GM19193 (cell line): ENCODE results near the gene GABARAP.

ENCODE experiments used
- POLR2A ChIP-seq: IDR thresholded peaks from 4 replicates; pipeline ENCODE4 v1.6.1; 2011; ENCODE audit not compliant: insufficient read depth, insufficient read length; ENCODE audit errors: extremely low read depth

GABARAP gene

DNA sequence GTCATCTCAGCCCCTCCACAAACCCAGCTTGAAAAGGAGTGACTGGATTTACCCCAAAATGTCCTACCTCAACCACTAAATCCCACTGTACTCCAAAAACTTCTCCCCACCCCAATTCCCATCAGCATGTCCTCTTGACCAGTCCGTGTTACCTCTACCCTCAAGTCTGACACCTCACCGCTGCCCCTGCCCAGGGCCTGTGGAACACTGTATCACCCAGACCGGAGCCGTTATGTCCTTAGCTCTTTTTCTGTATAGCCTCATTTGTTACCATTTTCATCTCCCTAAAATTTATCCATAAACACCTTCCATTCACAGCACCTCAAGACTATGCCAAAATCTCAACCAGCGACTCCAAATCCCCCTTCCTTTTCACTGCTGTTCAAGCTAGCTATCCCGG is 5.4 kb downstream of the GABARAP start:
- TF ChIP-seq POLR2A, result no peak

- no peak for TF ChIP-seq POLR2A
These were observed 6.3 kb downstream of the GABARAP start for GRCh38 chr17:7235693-7236665.

DNA sequence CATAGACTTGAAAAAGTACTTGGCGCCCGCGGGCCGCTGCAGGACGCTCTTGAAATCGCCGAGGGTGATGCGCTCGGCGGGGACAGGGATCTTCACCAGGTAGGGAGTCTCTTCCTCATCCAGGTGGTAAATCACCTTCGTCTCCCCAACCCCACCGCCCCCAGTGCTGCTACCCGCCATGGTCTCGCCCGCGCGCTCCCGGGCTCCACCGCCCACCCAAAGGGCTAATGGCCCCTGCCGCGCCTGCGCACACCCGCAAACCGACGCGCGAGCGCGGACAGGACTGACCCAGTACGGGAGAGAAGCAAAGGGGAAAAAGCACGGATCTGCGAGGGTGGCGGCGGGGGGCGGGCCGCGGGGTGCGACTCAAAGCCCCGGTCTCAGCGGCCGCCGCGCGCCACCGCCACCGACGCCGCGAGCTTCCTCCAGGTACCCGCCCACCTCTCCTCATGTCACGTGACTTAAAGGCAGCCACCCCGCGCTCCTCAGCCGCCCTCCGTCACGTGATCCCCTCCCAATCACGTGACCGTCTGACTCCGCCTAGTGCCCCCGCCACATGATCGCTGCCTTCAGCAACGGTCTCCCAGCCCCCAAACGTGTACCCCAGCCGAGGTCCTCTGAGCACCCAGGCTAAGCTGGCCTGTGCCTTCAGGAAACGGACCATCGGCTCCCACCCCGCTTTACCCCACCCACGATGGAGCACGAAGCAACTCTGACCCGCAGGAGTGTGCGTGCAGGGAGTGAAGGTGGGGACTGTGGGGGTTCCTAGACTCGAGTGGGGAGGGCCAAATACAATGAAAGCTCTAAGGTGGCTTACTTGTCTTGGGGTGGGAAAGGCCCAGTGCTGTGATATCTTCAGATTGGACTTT is 7.9 kb downstream of the GABARAP start, which contains the start of gene DVL2:
TSS of gene DVL2 (minus strand) at position 435 of the 869 bp plus-strand sequence. CDS start at position 180, 255 bp downstream.
- TF ChIP-seq POLR2A, result peak; percentile 77

DNA sequence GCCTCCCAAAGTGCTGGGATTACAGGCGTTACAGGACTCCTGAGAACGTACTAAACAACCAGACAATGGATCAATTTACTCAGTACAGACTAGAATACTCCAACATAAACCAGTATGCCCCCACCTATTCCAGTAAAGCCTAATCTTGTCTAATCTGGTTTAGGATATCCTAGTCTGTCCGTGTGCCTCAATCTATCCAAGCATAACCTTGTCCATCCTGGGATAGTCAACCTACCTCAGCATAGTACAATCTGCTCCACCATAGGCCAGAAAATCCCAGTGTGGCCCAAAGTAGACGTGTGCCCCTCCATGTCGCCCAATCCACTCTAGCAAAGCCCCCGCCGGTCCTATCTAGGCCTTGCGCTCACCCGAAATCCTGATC is 8.6 kb downstream of the GABARAP start:
- TF ChIP-seq POLR2A, result no peak

- no peak for TF ChIP-seq POLR2A
These were observed 10.1 kb downstream of the GABARAP start for GRCh38 chr17:7232114-7232513.

- no peak for TF ChIP-seq POLR2A
These were observed 12.7 kb downstream of the GABARAP start for GRCh38 chr17:7229504-7229903.

- TF ChIP-seq POLR2A, result no peak
These were observed 13.3 kb downstream of the GABARAP start for GRCh38 chr17:7228920-7229319.

DNA sequence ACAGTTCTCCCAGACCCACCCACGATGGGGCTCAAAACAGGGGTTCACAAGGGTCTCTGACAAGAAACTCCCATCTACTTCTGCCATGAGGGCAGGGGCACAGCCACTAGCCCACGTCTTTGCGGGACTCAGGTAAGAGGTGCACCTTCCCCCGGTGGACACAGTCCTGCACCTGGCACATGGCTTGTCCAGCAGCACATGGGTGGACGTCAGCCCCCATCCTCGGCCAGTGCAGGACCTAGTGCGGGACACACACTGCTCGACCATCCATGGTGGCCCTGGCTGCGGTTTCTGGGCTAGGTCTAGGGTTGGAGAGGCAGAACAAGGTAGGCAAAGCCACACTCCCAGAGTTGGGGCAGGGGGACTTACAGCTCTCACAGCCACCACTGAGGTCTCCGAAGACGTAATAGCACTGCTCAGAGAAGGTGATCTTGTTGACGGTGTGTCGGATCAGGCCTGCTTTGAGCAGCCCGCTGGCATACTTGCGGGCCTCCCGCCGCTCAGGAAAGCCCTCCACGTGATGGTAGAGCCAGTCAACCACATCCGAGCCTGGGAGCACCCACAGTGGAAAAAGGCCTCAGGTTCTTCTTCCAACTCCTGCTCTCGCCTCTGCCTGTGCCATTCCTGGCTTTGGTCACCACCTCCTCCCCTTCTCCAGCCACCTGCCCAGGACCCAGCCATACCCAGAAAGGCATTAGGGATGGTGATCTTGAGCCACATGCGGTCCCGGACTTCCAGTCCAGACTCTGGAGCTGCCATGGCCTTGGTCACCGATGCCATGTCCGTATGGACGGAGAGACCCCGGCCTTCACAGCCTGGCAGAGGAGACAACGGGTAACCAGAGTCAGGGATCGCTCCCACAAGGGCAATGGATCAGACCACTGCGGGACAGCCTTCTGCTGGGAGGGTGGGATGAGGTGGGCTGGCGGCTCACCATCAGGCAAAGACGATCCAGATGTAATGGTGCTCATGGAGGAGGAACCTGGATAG is 15.2 kb downstream of the GABARAP start:
- no peak for TF ChIP-seq POLR2A

DNA sequence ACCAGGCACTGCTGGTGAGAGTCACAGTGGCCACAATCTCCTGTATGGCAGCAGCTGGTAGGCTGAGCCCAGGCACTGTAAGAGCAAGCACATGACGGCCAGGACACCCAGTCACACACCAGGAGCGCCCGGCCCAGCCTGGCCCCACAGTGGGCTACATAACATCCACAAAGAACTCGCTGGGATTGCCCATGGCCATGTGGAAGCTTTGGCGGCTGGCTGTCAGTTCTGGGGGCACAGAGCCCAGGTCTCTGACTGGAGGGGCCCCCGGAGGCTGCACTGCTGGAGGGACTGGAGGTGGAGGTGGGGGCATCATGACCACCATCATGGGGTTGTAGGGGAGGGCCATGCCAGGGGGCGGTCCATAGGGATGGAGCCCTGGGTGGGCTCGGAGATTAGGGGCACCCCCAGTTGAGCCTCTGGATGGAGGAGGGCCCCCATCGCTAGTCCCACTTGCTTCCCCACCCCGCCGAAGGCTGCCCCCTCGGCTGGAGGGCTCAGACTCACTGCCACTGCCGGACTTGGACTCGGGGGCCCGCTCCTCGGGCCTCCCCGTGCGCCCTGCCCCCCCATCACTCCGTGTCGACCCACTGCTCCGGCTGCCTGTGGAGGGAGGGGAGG is 16.4 kb downstream of the GABARAP start:
- TF ChIP-seq POLR2A, result no peak

GRCh38 chr17:7224661-7225111 is 17.6 kb downstream of the GABARAP start:
- no peak for TF ChIP-seq POLR2A

DNA sequence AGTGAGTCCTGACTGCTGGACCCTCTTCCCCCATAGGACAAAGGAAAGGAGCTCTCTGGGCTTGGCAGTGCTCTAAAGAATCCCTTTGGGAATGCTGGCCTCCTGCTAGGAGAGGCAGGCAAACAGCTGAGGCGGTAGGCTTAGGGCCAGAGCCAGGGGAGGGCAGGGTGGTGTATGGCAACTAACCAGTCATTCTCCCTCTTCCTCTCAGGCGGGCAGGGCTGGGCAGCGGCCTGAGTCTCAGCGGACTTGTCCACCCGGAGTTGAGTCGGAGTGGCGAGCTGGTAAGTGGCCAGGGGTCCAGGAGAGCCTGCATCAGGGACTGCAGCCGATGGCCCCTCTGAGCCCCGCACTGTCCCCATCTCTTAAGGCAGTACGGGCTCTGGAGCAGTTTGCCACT is 18.1 kb downstream of the GABARAP start:
- no peak for TF ChIP-seq POLR2A

GRCh38 chr17:7223375-7223774 is 18.9 kb downstream of the GABARAP start:
- no peak for TF ChIP-seq POLR2A

- no peak for TF ChIP-seq POLR2A
These were observed 19.3 kb downstream of the GABARAP start for GRCh38 chr17:7222972-7223292.
